Ovary (tissue), 9 donors: Measurements from ENCODE around the gene GAREM2. TPM values are rescaled to one million over a fixed set of nuclear protein-coding genes. Genes with fewer than 3 reads are reported as not detected.
A peak's percentile ranks its signal among the peaks of the same experiment; 100 is the strongest.

Experiments used
- DNase-seq, 5 donors: peaks; one replicate each; pipeline ENCODE4 v3.0.0-alpha.2; 2019 to 2020
- H3K27ac ChIP-seq, 2 donors: fragments of 200-600 bp; one replicate each; pipeline versions ENCODE4 v1.5.1 to v1.8.0; 2019 to 2022
- H3K27me3 ChIP-seq: fragments of 200-600 bp; one replicate; pipeline ENCODE4 v1.8.0; 2022
- H3K36me3 ChIP-seq: fragments of 200-600 bp; sonication (generic); one replicate; pipeline ENCODE4 v1.5.1; 2019
- H3K4me1 ChIP-seq: one replicate; pipeline ENCODE4 v1.8.1; 2013; ENCODE audit warnings: mild to moderate bottlenecking, moderate library complexity; ENCODE audit not compliant: insufficient read depth
- H3K4me3 ChIP-seq: fragments of 200-600 bp; sonication (generic); one replicate; pipeline ENCODE4 v1.5.1; 2017
- H3K9me3 ChIP-seq, 2 donors: fragments of 200-600 bp in 1 of 2; sonication (generic) in 1 of 2; one replicate each; pipeline versions ENCODE4 v1.5.1 to v1.8.1; 2013 to 2019; ENCODE audit warnings: mild to moderate bottlenecking in 1 of 2, moderate library complexity in 1 of 2
- CTCF ChIP-seq, 3 donors: fragments of 450-650 bp in 2 of 3; fragments of 200-600 bp in 1 of 3; IDR thresholded peaks; one replicate each; pipeline versions ENCODE4 v1.5.1 to v1.8.0; 2016 to 2022; ENCODE audit warnings: antibody characterized with exemption in 3 of 3, mild to moderate bottlenecking in 1 of 3
- EP300 ChIP-seq: sonication (generic); formaldehyde crosslinking; IDR thresholded peaks from one replicate; pipeline ENCODE4 v1.6.1; 2017; ENCODE audit warnings: antibody characterized with exemption
- POLR2A ChIP-seq: fragments of 450-650 bp; IDR thresholded peaks from one replicate; pipeline ENCODE4 v1.6.1; 2017; ENCODE audit warnings: antibody characterized with exemption, mild to moderate bottlenecking, moderate library complexity
- WGBS, 3 donors: extraction: QIAGEN DNeasy Blood & Tissue Kit in 1 of 3; methylation state at CpG; one replicate each; pipeline versions ENCODE4 v1.1.5 to v1.1.7; 2013 to 2017; 5-methylcytosine and 5-hydroxymethylcytosine counted together
- intact Hi-C, 4 donors: fragments of 100-400 bp; cut with DNase I; formaldehyde crosslinking; loops; one replicate each; pipeline versions ENCODE4 v1.11.0 to v1.15.1; 2022 to 2023
- polyA plus RNA-seq, 2 donors: library from polyadenylated mRNA; stranded (reverse); fragments of 200-250 nt in 1 of 2; fragments of 350-450 nt in 1 of 2; fragmentation: Illumina TruSeq in 1 of 2; extraction: RNeasy Lipid Tissue Mini Kit (QIAGEN cat#74804) in 1 of 2; gene quantifications; one replicate each; pipeline ENCODE4 v1.2.3, GENCODE V29; 2013 to 2014
- total RNA-seq, 7 donors: library from RNA; depleted of rRNA in 2 of 7; stranded (reverse); fragments of >200 nt in 2 of 7; fragmentation: NEBNext Ultra II Directional in 3 of 7; extraction: Animal tissue kit (Norgen Biotek cat#: 25700) in 3 of 7; gene quantifications; one replicate each; pipeline versions ENCODE4 v1.1.0 to v1.2.4, GENCODE V29; 2016 to 2023
- donor health status: DM: no; HTN: no; CAD: no; lungs with moderate emphysema.
- donor health status: DM: no; HTN: no; CAD: no.
- donor health status: Bipolar disorder and iron deficiency.
- donor health status: DM: yes; HTN: yes; CAD: no.
- donor health status: DM: no; HTN: no; CAD: no.
- donor health status: DM: yes; HTN: yes; CAD: no.

GAREM2 gene
- total and polyA plus RNA-seq, 9 donors = 1.0 to 13.5 (median 5.6) TPM

- intact Hi-C loops = no loop called here
- Histone ChIP-seq H3K27me3 (no peaks in the 10 kb centered on the region), H3K27ac (no peak overlapping the region), H3K9me3 (no peaks in the 10 kb centered on the region), H3K4me1 (peaks cover 5% of the 10 kb centered on the region), H3K4me3 (no peak overlapping the region), H3K36me3 (no peaks in the 10 kb centered on the region)
- 93 to 100% (median 93%) methylated on average over 3 of the region's 3 CpGs for WGBS, 3 donors
- no peak for DNase-seq
- no peak for TF ChIP-seq EP300
- no peak for TF ChIP-seq CTCF (IDR thresholded peaks at IDR 0.05)
- TF ChIP-seq POLR2A = no peak
Measured at GRCh38 chr2:26178246-26178645, 5.4 kb downstream of the GAREM2 start.

GRCh38 chr2:26178746-26179436, 6.0 kb downstream of the GAREM2 start:
- H3K4me1 ChIP-seq = peaks cover 5% of the 10 kb centered on the region
- H3K36me3 ChIP-seq = no peaks in the 10 kb centered on the region
- peak in 2 of 5 donors; percentile 41 to 61 for DNase-seq
- intact Hi-C loops = no loop called here
- no peaks in the 10 kb centered on the region for H3K27me3 ChIP-seq
- H3K27ac ChIP-seq = no peak overlapping the region
- no peaks in the 10 kb centered on the region for H3K9me3 ChIP-seq
- TF ChIP-seq CTCF (IDR thresholded peaks at IDR 0.05) (no peak), EP300 (no peak), POLR2A (no peak)
- H3K4me3 ChIP-seq = peak overlapping the region; percentile 29
- 2 to 8% (median 2%) methylated on average over 23 to 48 of the region's 48 CpGs for WGBS, 3 donors

GRCh38 chr2:26179446-26179913, 6.6 kb downstream of the GAREM2 start:
- Histone ChIP-seq H3K9me3 (no peaks in the 10 kb centered on the region), H3K27me3 (no peaks in the 10 kb centered on the region), H3K4me1 (peaks cover 8% of the 10 kb centered on the region), H3K4me3 (no peak overlapping the region), H3K36me3 (no peaks in the 10 kb centered on the region), H3K27ac (no peak overlapping the region)
- intact Hi-C loops = no loop called here
- WGBS, 3 donors = 21 to 25% (median 23%) methylated on average over 10 to 12 of the region's 12 CpGs
- TF ChIP-seq POLR2A (no peak), CTCF (IDR thresholded peaks at IDR 0.05) (no peak), EP300 (no peak)
- no peak for DNase-seq

GRCh38 chr2:26182441-26182840, 9.6 kb downstream of the GAREM2 start:
- 83 to 85% (median 83%) methylated on average over 5 of the region's 5 CpGs for WGBS, 3 donors
- H3K27ac ChIP-seq = no peak overlapping the region
- no peak for TF ChIP-seq CTCF (IDR thresholded peaks at IDR 0.05)
- TF ChIP-seq POLR2A = no peak
- TF ChIP-seq EP300 = no peak
- H3K4me3 ChIP-seq = no peak overlapping the region
- H3K27me3 ChIP-seq = no peaks in the 10 kb centered on the region
- H3K4me1 ChIP-seq = peaks cover 13% of the 10 kb centered on the region
- DNase-seq = no peak
- H3K9me3 ChIP-seq = no peaks in the 10 kb centered on the region
- intact Hi-C loops = no loop called here
- no peaks in the 10 kb centered on the region for H3K36me3 ChIP-seq
